Fibroblast of mammary gland (primary cell): ENCODE measurements around the gene BMP10.

ENCODE experiments used
- DNase-seq: peaks from one replicate; pipeline ENCODE4 v3.0.0-alpha.2; 2010; ENCODE audit warnings: low read depth
- H3K4me3 ChIP-seq: 2 replicates; pipeline ENCODE4 v1.5.1; 2011; ENCODE audit warnings: low read depth, mild to moderate bottlenecking, low read length, moderate library complexity; ENCODE audit not compliant: control insufficient read depth
- TF ChIP-seq, protein P1 (sequence below): conservative IDR thresholded peaks from 2 replicates; pipeline ENCODE4 v1.5.1; 2011; ENCODE audit warnings: low read depth, low read length, inconsistent platforms; ENCODE audit not compliant: control insufficient read depth, insufficient read depth

BMP10 gene

GRCh38 chr2:68846091-68846490, 25.1 kb downstream of the BMP10 start:
- TF ChIP-seq, protein P1, sequence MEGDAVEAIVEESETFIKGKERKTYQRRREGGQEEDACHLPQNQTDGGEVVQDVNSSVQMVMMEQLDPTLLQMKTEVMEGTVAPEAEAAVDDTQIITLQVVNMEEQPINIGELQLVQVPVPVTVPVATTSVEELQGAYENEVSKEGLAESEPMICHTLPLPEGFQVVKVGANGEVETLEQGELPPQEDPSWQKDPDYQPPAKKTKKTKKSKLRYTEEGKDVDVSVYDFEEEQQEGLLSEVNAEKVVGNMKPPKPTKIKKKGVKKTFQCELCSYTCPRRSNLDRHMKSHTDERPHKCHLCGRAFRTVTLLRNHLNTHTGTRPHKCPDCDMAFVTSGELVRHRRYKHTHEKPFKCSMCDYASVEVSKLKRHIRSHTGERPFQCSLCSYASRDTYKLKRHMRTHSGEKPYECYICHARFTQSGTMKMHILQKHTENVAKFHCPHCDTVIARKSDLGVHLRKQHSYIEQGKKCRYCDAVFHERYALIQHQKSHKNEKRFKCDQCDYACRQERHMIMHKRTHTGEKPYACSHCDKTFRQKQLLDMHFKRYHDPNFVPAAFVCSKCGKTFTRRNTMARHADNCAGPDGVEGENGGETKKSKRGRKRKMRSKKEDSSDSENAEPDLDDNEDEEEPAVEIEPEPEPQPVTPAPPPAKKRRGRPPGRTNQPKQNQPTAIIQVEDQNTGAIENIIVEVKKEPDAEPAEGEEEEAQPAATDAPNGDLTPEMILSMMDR, result no peak
- no peak for DNase-seq
- H3K4me3 ChIP-seq, result no peak overlapping the region

GRCh38 chr2:68845043-68845442, 26.2 kb downstream of the BMP10 start:
- DNase-seq, result no peak
- H3K4me3 ChIP-seq, result no peak overlapping the region
- TF ChIP-seq, protein P1, result no peak

DNA sequence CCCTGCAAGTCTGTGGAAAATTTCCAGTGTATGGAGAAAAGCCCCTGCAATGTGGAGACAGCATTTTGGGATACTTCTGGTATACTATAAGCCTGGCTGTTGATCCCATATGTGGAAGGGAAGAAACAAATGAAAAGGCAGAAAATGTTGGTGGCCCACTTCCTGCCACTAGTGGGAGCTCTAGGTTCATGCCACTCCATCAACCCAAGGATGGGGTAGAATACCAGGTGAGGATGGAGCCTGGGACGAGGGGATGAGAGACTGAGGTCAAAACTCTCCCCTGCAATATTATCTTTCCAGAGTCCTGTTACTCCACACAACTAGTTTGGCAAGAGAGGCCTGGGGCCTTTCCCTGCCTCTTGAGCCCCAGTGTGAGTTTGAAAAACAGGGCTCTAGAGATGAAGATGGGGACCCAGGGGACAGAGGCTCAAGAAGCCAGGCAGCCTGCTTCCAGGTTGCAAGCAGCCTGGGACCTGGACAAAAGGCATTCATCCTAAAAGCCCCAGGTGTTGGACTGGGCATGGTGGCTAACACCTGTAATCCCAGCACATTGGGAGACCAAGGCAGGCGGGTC, 31.9 kb downstream of the BMP10 start:
- TF ChIP-seq, protein P1, result peak; percentile 70

DNA sequence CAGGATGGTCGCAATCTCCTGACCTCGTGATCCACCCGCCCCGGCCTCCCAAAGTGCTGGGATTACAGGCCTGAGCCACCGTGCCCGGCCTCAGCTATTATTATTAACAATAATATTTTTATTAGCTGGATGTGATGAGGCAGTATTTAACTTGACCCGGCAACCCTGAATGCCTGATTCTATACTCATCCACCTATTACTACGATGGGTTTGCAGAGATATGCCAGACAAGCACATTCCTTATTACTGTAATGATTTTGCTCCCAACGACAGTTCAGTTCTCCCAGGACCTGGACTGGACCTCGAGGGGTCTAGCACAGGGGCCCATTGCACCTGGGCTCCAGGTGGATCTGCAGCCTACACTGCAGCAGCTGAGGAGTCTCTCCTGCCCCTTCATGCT, 32.6 kb downstream of the BMP10 start:
- TF ChIP-seq, protein P1, result no peak
- H3K4me3 ChIP-seq, result no peak overlapping the region
- DNase-seq, result no peak

More for the DNA sequence above, 31.9 kb downstream of the BMP10 start:
- peak; percentile 11 for DNase-seq
- H3K4me3 ChIP-seq, result no peak overlapping the region

DNA sequence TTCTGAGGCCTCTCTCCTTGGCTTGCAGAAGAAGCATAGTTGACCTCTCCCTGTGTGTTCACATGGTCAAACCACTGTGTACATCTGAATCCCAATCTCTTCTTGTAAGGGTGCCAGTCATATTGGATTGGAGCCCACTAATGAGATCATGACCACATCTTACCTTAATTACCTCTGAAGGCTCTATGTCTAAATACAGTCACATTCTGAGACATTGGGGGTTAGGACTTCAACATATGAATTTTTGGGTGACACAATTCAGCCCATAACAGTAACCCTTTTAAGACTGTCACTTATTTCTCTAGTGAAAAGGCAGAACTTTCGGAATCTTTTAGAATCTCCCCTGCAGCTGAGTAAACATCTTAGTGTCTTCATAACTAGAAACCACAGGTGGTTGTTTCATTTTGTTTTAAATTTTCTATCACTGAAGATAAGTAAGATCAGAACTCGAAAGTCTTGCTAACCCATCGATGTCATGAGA, 33.3 kb downstream of the BMP10 start:
- DNase-seq, result peak; percentile 48
- no peak overlapping the region for H3K4me3 ChIP-seq
- TF ChIP-seq, protein P1, result no peak

DNA sequence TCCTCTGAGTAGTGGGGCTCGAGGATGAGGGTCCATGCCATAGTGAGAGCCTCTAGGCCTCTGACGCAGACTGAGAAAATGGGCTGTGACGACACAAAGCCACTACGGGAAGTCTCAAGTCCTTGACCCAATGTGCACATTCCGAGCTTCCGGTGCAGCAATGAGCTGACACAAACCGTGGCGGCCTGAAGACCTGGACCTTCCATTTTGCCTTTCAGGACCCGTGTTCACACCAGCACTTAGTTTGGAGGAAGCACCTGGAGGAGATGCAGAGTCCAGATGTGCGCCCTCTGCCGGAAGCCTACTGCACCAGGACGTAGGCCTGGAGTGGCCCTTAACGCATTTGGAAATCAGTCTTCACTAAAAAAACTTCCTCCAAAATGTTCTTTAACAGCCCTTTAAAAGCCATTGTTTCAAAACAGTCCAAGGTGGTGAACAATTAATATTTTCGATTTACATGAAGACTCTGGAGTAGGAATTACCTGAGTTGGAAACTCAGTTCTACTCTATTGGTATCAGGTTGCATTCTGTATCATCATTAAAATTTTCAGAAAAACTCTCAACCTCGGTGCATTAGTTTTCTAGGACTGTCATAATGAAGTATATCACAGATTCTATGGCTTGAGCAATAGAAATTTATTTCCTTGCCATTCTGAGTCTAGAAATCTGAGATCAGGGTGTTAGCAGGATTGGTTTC, 33.9 kb downstream of the BMP10 start:
- no peak overlapping the region for H3K4me3 ChIP-seq
- TF ChIP-seq, protein P1, result peak; percentile 52
- peak; percentile 26 for DNase-seq
